Right forelimb (tissue), 1 donor: ENCODE measurements around the gene UTS2R.

ENCODE experiments used
- DNase-seq: peaks from one replicate; pipeline ENCODE4 v3.0.0-alpha.2; 2018

Gene UTS2R

GRCh38 chr17:82371333-82372248, at the start of gene UTS2R:
UTS2R (plus strand) TSS chr17:82371765; CDS start chr17:82374325, 2,560 bp downstream.
- DNase-seq = no peak

GRCh38 chr17:82321947-82322466, 49.6 kb upstream of the UTS2R start:
- no peak for DNase-seq

- DNase-seq = no peak
Measured at GRCh38 chr17:82322526-82323453, 48.8 kb upstream of the UTS2R start.

- no peak for DNase-seq
Measured at GRCh38 chr17:82323514-82324234, 47.9 kb upstream of the UTS2R start.

GRCh38 chr17:82324566-82325285, 46.8 kb upstream of the UTS2R start:
- no peak for DNase-seq

- DNase-seq = no peak
Measured at GRCh38 chr17:82325286-82326180, 46.0 kb upstream of the UTS2R start.

- DNase-seq = no peak
Measured at GRCh38 chr17:82327289-82327688, 44.3 kb upstream of the UTS2R start.

- DNase-seq = no peak
Measured at GRCh38 chr17:82327757-82328140, 43.8 kb upstream of the UTS2R start.

- DNase-seq = no peak
Measured at GRCh38 chr17:82328141-82328993, 43.2 kb upstream of the UTS2R start.

- DNase-seq = no peak
Measured at GRCh38 chr17:82328994-82329507, 42.5 kb upstream of the UTS2R start.

- no peak for DNase-seq
Measured at GRCh38 chr17:82329683-82330321, 41.8 kb upstream of the UTS2R start.

GRCh38 chr17:82330322-82331239, 41.0 kb upstream of the UTS2R start:
- DNase-seq = peak; percentile 82

GRCh38 chr17:82331345-82331939, 40.1 kb upstream of the UTS2R start:
- no peak for DNase-seq

GRCh38 chr17:82332669-82333278, 38.8 kb upstream of the UTS2R start:
- no peak for DNase-seq

- peak; percentile 83 for DNase-seq
Measured at GRCh38 chr17:82333279-82334171, 38.0 kb upstream of the UTS2R start, which contains the start of gene SECTM1. SECTM1 (minus strand) TSS chr17:82333766; CDS start chr17:82327240, 6,526 bp downstream.

- DNase-seq = no peak
Measured at GRCh38 chr17:82334204-82334621, 37.4 kb upstream of the UTS2R start.
